SH-SY5Y (cell line): ENCODE measurements around the gene PCIF1.

Experiments
- GATA2 ChIP-seq: IDR thresholded peaks from 2 replicates; pipeline ENCODE4 v1.6.1; 2011; ENCODE audit warnings: mild to moderate bottlenecking, low read depth, low read length
- GATA3 ChIP-seq: IDR thresholded peaks from 2 replicates; pipeline ENCODE4 v1.6.1; 2011; ENCODE audit warnings: low read depth, mild to moderate bottlenecking, low read length, moderate library complexity

- TF ChIP-seq GATA2, result no peak
- no peak for TF ChIP-seq GATA3
Measured at GRCh38 chr20:45911486-45912343, 22.8 kb upstream of the PCIF1 start, which contains the start of gene PLTP.
